IPS-18a (cell line): ENCODE data around the gene PPP2R2B.
"Not testable (repeated sequence)": the region's sequence is repeated elsewhere in the genome, so short reads cannot be mapped to it uniquely, and the experiment has no call there.

Experiments
- H3K27ac ChIP-seq: one replicate; pipeline ENCODE4 v1.5.1; 2013; ENCODE audit warnings: low read length
- H3K27me3 ChIP-seq: one replicate; pipeline ENCODE4 v1.6.1; 2013; ENCODE audit warnings: mild to moderate bottlenecking, low read length; ENCODE audit not compliant: control insufficient read depth, insufficient read depth
- H3K36me3 ChIP-seq: one replicate; pipeline ENCODE4 v1.6.1; 2013; ENCODE audit warnings: low read depth, low read length; ENCODE audit not compliant: control insufficient read depth
- H3K4me1 ChIP-seq: one replicate; pipeline ENCODE4 v1.6.1; 2013; ENCODE audit warnings: low read depth, low read length; ENCODE audit not compliant: control insufficient read depth
- H3K4me3 ChIP-seq: one replicate; pipeline ENCODE4 v1.5.1; 2013; ENCODE audit warnings: low read length
- H3K9ac ChIP-seq: one replicate; pipeline ENCODE4 v1.6.1; 2013; ENCODE audit warnings: mild to moderate bottlenecking, low read length, moderate library complexity
- H3K9me3 ChIP-seq: one replicate; pipeline ENCODE4 v1.6.1; 2013; ENCODE audit warnings: low read depth, low read length; ENCODE audit not compliant: control insufficient read depth

PPP2R2B gene

DNA sequence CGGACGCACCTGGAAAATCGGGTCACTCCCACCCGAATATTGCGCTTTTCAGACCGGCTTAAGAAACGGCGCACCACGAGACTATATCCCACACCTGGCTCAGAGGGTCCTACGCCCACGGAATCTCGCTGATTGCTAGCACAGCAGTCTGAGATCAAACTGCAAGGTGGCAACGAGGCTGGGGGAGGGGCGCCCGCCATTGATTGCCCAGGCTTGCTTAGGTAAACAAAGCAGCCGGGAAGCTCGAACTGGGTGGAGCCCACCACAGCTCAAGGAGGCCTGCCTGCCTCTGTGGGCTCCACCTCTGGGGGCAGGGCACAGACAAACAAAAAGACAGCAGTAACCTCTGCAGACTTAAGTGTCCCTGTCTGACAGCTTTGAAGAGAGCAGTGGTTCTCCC, 268.8 kb downstream of the PPP2R2B start:
- not testable (repeated sequence) for H3K27me3 ChIP-seq, H3K4me1 ChIP-seq, H3K27ac ChIP-seq, H3K9ac ChIP-seq, H3K36me3 ChIP-seq, H3K9me3 ChIP-seq, H3K4me3 ChIP-seq

DNA sequence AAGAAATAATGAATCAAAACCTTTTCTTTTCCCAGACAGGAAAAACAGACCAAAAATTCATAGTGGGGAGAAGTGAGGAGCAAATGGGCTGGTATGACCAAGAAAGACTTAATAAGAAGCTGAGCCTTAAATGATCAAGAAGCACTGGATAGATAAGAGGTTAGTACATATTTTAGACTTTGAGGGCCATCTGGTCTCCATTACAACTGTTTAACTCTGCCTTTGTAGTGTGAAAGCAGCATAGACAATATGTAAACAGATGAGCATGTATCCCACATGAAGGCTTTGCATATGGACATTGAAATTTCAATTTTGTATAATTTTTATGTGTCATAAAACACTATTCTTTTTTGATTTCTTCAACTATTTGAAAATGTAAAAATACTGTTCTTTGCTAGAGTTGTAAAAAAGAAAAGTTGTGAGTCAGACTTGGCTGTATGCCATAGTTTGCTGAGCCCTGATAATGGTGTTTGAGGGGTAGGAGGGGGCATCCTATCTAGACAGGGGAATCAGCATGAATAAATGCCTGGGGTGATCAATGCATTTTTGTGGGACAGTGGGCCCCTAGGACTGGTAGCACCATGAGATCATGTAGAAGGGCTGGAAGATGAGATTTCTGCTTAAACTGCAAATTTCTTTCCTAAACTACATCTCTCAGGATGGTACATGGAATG, 270.8 kb downstream of the PPP2R2B start:
- H3K9me3 ChIP-seq, result no peaks in the 10 kb centered on the region
- no peaks in the 10 kb centered on the region for H3K4me1 ChIP-seq
- H3K36me3 ChIP-seq, result no peaks in the 10 kb centered on the region
- H3K4me3 ChIP-seq, result no peak overlapping the region
- no peak overlapping the region for H3K27ac ChIP-seq
- H3K9ac ChIP-seq, result no peak overlapping the region
- H3K27me3 ChIP-seq, result no peaks in the 10 kb centered on the region

DNA sequence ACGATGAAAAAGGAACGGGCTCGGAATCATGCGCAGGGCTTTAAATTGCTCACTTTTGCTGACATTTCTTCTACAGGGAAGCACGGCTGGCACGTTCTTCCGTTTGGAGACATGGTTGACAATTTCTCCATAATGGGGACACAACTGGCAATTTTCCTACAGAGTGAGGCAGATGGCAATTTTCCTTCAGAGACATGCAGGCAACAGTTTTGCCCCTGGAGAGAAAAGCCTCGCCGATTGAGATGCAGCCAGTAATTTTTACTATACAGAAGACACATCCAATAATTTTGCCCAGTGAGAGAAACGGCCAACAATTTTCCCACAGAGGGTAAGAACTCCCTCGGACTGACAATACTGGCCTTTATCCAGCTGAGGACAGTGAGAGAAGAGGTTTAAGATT, 271.7 kb downstream of the PPP2R2B start:
- Histone ChIP-seq H3K4me3 (no peak overlapping the region), H3K27ac (no peak overlapping the region), H3K36me3 (no peaks in the 10 kb centered on the region), H3K9ac (no peak overlapping the region), H3K4me1 (no peaks in the 10 kb centered on the region), H3K27me3 (no peaks in the 10 kb centered on the region), H3K9me3 (no peaks in the 10 kb centered on the region)

DNA sequence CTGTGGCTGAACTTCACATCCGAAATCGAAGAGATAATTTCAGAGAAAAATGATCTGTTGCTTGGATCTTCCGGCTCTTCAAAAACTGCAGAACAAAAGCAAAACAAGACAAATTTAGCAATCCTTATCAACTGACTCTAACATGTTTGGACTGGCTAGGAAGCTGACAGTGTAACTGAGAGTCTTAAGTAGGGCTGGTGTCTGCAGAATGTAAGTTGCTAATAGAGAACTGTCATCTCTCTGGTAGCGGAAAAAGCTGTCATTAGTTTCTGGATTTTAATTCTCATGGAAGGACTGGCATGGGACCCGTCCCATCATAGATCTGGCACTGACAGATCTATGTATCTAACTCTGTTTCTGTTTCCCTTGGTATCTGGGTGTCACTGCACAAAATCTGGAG, 278.2 kb downstream of the PPP2R2B start:
- Histone ChIP-seq H3K9me3 (no peaks in the 10 kb centered on the region), H3K9ac (no peak overlapping the region), H3K27me3 (no peaks in the 10 kb centered on the region), H3K36me3 (peaks cover 5% of the 10 kb centered on the region), H3K4me3 (no peak overlapping the region), H3K27ac (no peak overlapping the region), H3K4me1 (no peaks in the 10 kb centered on the region)

DNA sequence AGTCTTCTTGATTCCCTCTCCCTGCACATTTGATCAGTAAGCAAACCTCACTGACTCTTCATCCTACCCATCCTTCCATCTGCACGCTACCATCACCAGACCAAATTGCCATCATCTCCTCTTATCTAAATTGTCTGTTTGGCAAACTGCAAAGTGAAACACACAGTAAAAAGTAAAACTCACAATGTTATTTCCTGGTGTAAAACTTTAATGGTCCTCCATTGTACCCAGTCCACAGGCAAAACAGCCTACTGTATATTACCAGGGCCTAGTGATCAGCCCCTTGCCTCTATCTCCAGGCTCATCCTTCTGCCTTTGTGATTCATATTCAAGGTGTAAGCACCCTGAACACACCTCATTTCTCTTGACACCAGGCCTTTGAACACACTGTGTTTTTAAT, 279.3 kb downstream of the PPP2R2B start:
- Histone ChIP-seq H3K27me3 (no peaks in the 10 kb centered on the region), H3K4me1 (no peaks in the 10 kb centered on the region), H3K9me3 (no peaks in the 10 kb centered on the region), H3K27ac (no peak overlapping the region), H3K9ac (no peak overlapping the region), H3K4me3 (no peak overlapping the region), H3K36me3 (peaks cover 6% of the 10 kb centered on the region)

DNA sequence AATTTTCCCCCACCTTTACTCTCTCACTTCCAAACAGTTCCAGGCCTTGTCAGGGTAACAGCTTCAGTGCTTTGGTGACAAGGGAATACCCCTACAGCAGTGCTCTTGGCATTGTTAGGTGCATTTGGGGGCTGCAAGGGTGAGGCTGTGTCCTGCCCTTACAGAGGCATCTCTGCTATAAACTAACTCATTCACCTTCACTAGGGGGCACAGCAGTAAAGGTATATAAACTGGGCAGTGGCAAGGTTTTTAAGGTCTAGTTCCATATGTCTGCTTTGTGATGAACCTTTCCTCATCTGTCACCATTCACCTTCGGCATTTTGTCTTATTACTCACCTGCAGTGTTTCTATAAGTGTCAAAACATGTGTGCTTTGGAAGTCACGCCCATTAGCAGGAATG, 283.5 kb downstream of the PPP2R2B start:
- Histone ChIP-seq H3K9me3 (no peaks in the 10 kb centered on the region), H3K4me3 (no peak overlapping the region), H3K27me3 (no peaks in the 10 kb centered on the region), H3K9ac (no peak overlapping the region), H3K36me3 (peaks cover 14% of the 10 kb centered on the region), H3K27ac (no peak overlapping the region), H3K4me1 (no peaks in the 10 kb centered on the region)

DNA sequence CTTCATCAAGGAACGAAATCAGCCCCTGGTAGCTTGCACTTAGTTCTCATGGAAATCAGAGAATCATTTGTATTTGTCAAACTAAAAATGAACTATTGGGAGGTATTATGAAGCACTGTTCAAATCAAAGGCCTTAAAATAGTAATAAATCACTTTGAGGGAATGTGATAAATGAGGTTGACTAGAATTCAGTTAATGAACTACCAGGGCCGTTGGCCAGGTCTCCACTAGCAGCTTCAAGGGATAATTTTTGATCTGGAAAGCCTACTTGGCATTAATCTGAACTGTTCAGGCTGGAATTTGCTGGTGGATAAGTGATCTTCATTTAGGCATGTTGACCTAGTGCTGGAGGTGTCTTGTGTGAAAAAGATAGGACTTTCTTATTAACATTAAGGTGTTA, 286.2 kb downstream of the PPP2R2B start:
- no peak overlapping the region for H3K9ac ChIP-seq
- no peaks in the 10 kb centered on the region for H3K27me3 ChIP-seq
- H3K4me3 ChIP-seq, result no peak overlapping the region
- H3K9me3 ChIP-seq, result no peaks in the 10 kb centered on the region
- peaks cover 9% of the 10 kb centered on the region for H3K36me3 ChIP-seq
- no peaks in the 10 kb centered on the region for H3K4me1 ChIP-seq
- H3K27ac ChIP-seq, result no peak overlapping the region

DNA sequence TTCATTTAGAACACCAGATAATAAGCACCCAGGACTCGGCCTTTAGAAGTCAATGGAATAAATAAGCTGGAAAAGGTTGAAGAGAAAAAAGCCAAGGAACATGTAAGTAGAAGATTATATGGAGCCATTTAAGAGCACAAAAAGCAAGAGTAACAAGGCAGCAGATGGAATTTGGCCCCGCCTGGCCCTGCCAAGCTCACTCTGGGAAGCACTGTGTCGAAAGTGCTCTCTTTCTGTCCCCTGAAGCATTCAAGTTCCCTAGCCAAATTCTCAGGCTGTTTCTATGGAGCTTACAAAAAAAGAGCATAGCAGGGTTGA, 289.6 kb downstream of the PPP2R2B start:
- no peak overlapping the region for H3K4me3 ChIP-seq
- no peaks in the 10 kb centered on the region for H3K9me3 ChIP-seq
- peaks cover 6% of the 10 kb centered on the region for H3K36me3 ChIP-seq
- H3K9ac ChIP-seq, result no peak overlapping the region
- H3K4me1 ChIP-seq, result no peaks in the 10 kb centered on the region
- H3K27me3 ChIP-seq, result no peaks in the 10 kb centered on the region
- H3K27ac ChIP-seq, result no peak overlapping the region

DNA sequence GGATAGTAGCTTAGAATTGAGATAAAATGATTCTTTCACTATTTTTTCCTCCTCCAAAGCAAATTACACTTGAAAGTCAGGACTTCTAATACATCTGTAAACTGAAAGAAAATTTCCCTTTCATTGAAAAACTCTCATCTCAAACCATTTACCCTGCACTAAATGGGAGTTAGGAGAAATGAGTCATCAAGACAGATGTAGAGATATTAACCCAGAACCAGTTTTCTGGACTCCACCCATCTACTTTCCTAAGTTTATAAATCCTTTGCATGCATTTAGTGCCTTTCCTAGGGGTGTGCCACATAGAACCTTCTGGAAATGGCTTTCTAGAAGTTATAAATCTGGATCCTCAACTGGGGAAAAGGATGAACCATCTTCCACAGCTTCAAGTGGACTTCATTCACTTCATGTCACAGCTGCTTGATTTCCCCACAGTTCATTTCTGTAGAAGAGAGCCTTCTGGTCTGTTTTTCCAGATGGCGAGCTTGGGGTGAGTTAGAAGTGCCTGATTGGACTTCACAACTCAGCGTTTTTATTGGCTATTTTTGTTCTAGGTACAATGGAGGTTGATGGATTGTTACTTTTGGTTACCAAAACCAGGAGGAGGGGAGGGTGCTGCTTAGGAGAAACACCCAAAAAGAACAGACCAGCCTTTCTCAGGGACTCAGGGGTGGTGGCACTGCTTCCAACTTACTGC, 290.1 kb downstream of the PPP2R2B start:
- Histone ChIP-seq H3K9me3 (no peaks in the 10 kb centered on the region), H3K36me3 (peaks cover 6% of the 10 kb centered on the region), H3K9ac (no peak overlapping the region), H3K27me3 (no peaks in the 10 kb centered on the region), H3K4me1 (no peaks in the 10 kb centered on the region), H3K27ac (no peak overlapping the region), H3K4me3 (no peak overlapping the region)

DNA sequence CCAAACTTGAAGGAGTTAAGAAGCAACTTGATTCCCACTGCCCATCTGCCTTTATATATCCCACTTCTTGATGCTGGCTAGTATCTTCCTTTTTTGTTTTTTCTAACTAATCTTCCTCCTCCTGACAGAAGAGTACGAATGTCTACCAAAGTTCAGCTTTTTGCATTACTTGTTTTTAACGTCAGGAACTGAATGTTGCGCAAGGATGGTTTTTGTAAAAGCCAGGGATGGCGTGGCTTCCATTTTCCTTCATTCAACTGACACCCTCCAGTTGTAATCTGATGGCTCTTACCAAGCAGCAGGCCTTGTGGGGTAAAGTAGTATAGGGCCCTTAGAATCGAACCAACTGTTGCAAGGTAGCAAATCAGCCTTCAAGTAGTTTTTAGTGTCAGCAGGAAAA, 291.8 kb downstream of the PPP2R2B start:
- H3K4me1 ChIP-seq, result no peaks in the 10 kb centered on the region
- no peak overlapping the region for H3K4me3 ChIP-seq
- no peak overlapping the region for H3K27ac ChIP-seq
- no peaks in the 10 kb centered on the region for H3K9me3 ChIP-seq
- peaks cover 3% of the 10 kb centered on the region for H3K36me3 ChIP-seq
- H3K27me3 ChIP-seq, result no peaks in the 10 kb centered on the region
- no peak overlapping the region for H3K9ac ChIP-seq

DNA sequence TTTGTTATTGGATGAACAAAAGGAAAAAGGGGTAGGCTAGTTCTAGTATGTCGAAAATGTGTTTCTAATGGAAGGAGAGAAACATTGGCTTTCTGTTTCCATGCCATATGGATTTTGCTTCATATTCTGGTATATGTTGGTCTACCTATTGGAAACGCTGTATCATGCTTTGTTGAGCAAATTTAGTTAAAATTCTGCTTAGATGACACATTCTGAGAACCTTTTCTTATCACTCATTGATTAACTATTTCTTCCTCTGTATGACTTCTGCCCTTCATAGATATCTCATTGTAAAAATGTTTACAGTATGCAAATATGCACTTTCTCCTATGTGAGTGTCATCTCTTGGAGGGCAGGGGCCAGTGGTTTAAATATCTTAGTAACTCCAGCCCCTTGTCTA, 293.8 kb downstream of the PPP2R2B start:
- H3K9ac ChIP-seq, result no peak overlapping the region
- H3K36me3 ChIP-seq, result no peaks in the 10 kb centered on the region
- no peaks in the 10 kb centered on the region for H3K9me3 ChIP-seq
- H3K27me3 ChIP-seq, result no peaks in the 10 kb centered on the region
- H3K4me1 ChIP-seq, result no peaks in the 10 kb centered on the region
- no peak overlapping the region for H3K27ac ChIP-seq
- H3K4me3 ChIP-seq, result no peak overlapping the region

DNA sequence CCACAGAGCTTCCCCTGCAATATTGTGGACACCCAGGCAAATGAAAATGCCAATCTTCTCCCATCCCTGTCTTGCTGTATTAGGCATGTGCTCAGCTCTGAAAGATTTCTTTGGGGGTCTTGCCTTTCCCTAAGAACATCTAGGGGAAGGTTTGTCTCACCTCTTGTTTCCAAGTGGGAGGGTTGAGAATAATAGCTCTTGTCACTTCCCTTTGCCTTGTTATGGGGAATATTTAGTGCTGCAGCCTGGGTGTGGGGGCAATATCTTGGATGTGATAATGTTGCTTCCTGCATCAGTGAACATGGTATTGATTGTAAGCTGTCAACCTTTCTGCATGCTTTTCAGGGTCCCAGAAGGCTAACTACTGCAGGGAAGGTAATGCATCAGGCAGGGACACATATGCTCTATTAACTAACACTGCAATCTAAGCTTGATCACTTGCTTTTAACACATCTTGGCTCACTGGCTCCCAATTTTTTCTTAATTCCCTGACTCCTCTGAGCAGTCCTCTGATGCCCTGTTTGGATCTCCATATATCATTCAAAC, 296.4 kb downstream of the PPP2R2B start:
- Histone ChIP-seq H3K4me1 (no peaks in the 10 kb centered on the region), H3K27ac (no peak overlapping the region), H3K4me3 (no peak overlapping the region), H3K9me3 (no peaks in the 10 kb centered on the region), H3K36me3 (no peaks in the 10 kb centered on the region), H3K9ac (no peak overlapping the region), H3K27me3 (no peaks in the 10 kb centered on the region)
